CD14-positive monocyte (primary cell): ENCODE data around the gene IL6ST. TPM values are rescaled to one million over a fixed set of nuclear protein-coding genes. Genes with fewer than 3 reads are reported as not detected.
A peak's percentile ranks its signal among the peaks of the same experiment; 100 is the strongest.

ENCODE experiments used
- DNase-seq, 3 donors: peaks; one replicate each; pipeline ENCODE4 v3.0.0-alpha.2; 2011 to 2022
- H2AFZ ChIP-seq: 2 replicates; pipeline ENCODE4 v1.6.0; 2012; ENCODE audit warnings: mild to moderate bottlenecking, low read depth, low read length, inconsistent platforms; ENCODE audit not compliant: insufficient read depth, poor library complexity, severe bottlenecking
- H3K27ac ChIP-seq, 2 donors: 1 replicate in 1 of 2; 2 replicates in 1 of 2; pipeline ENCODE4 v1.5.1; 2012 to 2013; ENCODE audit warnings: low read length in 2 of 2, control low read depth in 1 of 2, inconsistent platforms in 1 of 2, low read depth in 1 of 2, mild to moderate bottlenecking in 1 of 2
- H3K27me3 ChIP-seq, 2 donors: one replicate each; pipeline versions ENCODE4 v1.6.0 to v1.6.1; 2011 to 2013; ENCODE audit warnings: low read length in 2 of 2; ENCODE audit not compliant: control insufficient read depth in 2 of 2, insufficient read depth in 2 of 2
- H3K36me3 ChIP-seq, 2 donors: replicated peaks in 1 of 2; 1 replicate in 1 of 2; 2 replicates in 1 of 2; pipeline versions ENCODE4 v1.5.1 to v1.6.1; 2012 to 2013; ENCODE audit warnings: low read length in 2 of 2, control low read depth in 1 of 2, inconsistent platforms in 1 of 2, mild to moderate bottlenecking in 1 of 2; ENCODE audit not compliant: insufficient read depth in 2 of 2, control insufficient read depth in 1 of 2
- H3K4me1 ChIP-seq, 2 donors: 1 replicate in 1 of 2; 2 replicates in 1 of 2; pipeline versions ENCODE4 v1.5.1 to v1.6.1; 2012 to 2013; ENCODE audit warnings: low read length in 2 of 2, control low read depth in 1 of 2, inconsistent platforms in 1 of 2, mild to moderate bottlenecking in 1 of 2, moderate library complexity in 1 of 2; ENCODE audit not compliant: insufficient read depth in 2 of 2, control insufficient read depth in 1 of 2
- H3K4me2 ChIP-seq: replicated peaks from 2 replicates; pipeline ENCODE3; 2012; ENCODE audit warnings: low read length, moderate library complexity, mild to moderate bottlenecking; ENCODE audit not compliant: poor library complexity, severe bottlenecking; ENCODE audit errors: extremely low read depth
- H3K4me3 ChIP-seq, 3 experiments: fragments of 200-600 bp in 1 of 3; sonication (generic) in 1 of 3; replicated peaks in 1 of 3; 1 replicate in 2 of 3; 2 replicates in 1 of 3; pipeline ENCODE4 v1.5.1; 2011 to 2013; ENCODE audit warnings: low read length in 3 of 3, mild to moderate bottlenecking in 3 of 3, control low read depth in 2 of 3, low read depth in 2 of 3, inconsistent platforms in 1 of 3, moderate library complexity in 1 of 3
- H3K79me2 ChIP-seq: 2 replicates; pipeline ENCODE4 v1.6.0; 2012; ENCODE audit warnings: mild to moderate bottlenecking, control low read depth, inconsistent platforms, low read length, moderate library complexity; ENCODE audit not compliant: insufficient read depth
- H3K9ac ChIP-seq: 2 replicates; pipeline ENCODE4 v1.6.0; 2017; ENCODE audit warnings: low read length, mild to moderate bottlenecking; ENCODE audit not compliant: insufficient read depth, poor library complexity, severe bottlenecking
- H3K9me3 ChIP-seq, 2 donors: replicated peaks in 1 of 2; 1 replicate in 1 of 2; 2 replicates in 1 of 2; pipeline versions ENCODE4 v1.5.1 to v1.6.1; 2012 to 2013; ENCODE audit warnings: low read length in 2 of 2, control low read depth in 1 of 2; ENCODE audit not compliant: control insufficient read depth in 1 of 2, insufficient read depth in 1 of 2
- H4K20me1 ChIP-seq: 2 replicates; pipeline ENCODE4 v1.6.0; 2012; ENCODE audit warnings: mild to moderate bottlenecking, low read length, control low read depth, moderate library complexity; ENCODE audit not compliant: insufficient read depth
- H3K27ac Mint-ChIP-seq, 7 donors: one replicate each; pipeline ENCODE4 v1.8.0; 2020; ENCODE audit warnings: mild to moderate bottlenecking in 7 of 7, mixed read lengths in 7 of 7, moderate library complexity in 6 of 7, inconsistent platforms in 2 of 7
- H3K27me3 Mint-ChIP-seq, 3 donors: one replicate each; pipeline ENCODE4 v1.8.0; 2021 to 2022; ENCODE audit warnings: low read depth in 3 of 3, mild to moderate bottlenecking in 3 of 3, mixed read lengths in 3 of 3, moderate library complexity in 3 of 3, inconsistent platforms in 1 of 3
- H3K36me3 Mint-ChIP-seq, 2 donors: one replicate each; pipeline ENCODE4 v1.8.0; 2020; ENCODE audit warnings: mixed read lengths in 2 of 2, inconsistent platforms in 1 of 2, mild to moderate bottlenecking in 1 of 2
- H3K4me1 Mint-ChIP-seq: one replicate; pipeline ENCODE4 v1.8.0; 2020; ENCODE audit warnings: mild to moderate bottlenecking, mixed read lengths
- H3K4me3 Mint-ChIP-seq, 2 donors: one replicate each; pipeline ENCODE4 v1.8.0; 2020; ENCODE audit warnings: mild to moderate bottlenecking in 2 of 2, mixed read lengths in 2 of 2, moderate library complexity in 1 of 2
- H3K9me3 Mint-ChIP-seq, 7 donors: one replicate each; pipeline ENCODE4 v1.8.0; 2020 to 2022; ENCODE audit warnings: mixed read lengths in 7 of 7, mild to moderate bottlenecking in 6 of 7, moderate library complexity in 6 of 7, inconsistent platforms in 2 of 7
- CTCF ChIP-seq: fragments of 200-600 bp; IDR thresholded peaks from one replicate; pipeline ENCODE4 v1.8.0; 2022; ENCODE audit warnings: antibody characterized with exemption, mild to moderate bottlenecking
- WGBS: methylation state at CpG from one replicate; pipeline ENCODE4 v1.1.5; 2013; ENCODE audit warnings: missing lambda C conversion rate; ENCODE audit not compliant: insufficient coverage; 5-methylcytosine and 5-hydroxymethylcytosine counted together
- intact Hi-C, 2 donors: fragments of 100-400 bp; cut with micrococcal nuclease; formaldehyde crosslinking; loops; one replicate each; pipeline versions ENCODE4 v1.15.0 to v1.15.1; 2023
- polyA plus RNA-seq, 3 donors: library from polyadenylated mRNA; depleted of rRNA in 1 of 3; unstranded in 2 of 3; stranded (reverse) in 1 of 3; fragments of 300-500 nt in 2 of 3; fragments of >200 nt in 1 of 3; fragmentation: Illumina TruSeq in 2 of 3; gene quantifications; 1 replicate in 2 of 3; 2 replicates in 1 of 3; pipeline ENCODE4 v1.2.3, GENCODE V29; 2012 to 2021

IL6ST gene
- polyA plus RNA-seq, 3 donors: 22.1 to 28.7 (median 25.7) TPM

GRCh38 chr5:55918087-55919035 is 76.4 kb downstream of the IL6ST start:
- no peak overlapping the region for H3K9ac ChIP-seq
- no peak overlapping the region for H3K4me3 ChIP-seq
- WGBS: 98% methylated on average over 10 of the region's 17 CpGs
- H3K9me3 ChIP-seq: no peaks in the 10 kb centered on the region
- Mint-ChIP-seq H3K36me3 (peaks cover 29 to 54% of the 10 kb centered on the region in 2 donors), H3K27ac (peak overlapping the region in 2 of 7 donors; percentile 7 to 57), H3K9me3 (no peaks in the 10 kb centered on the region), H3K4me3 (no peak overlapping the region), H3K27me3 (peaks cover 0 to 2% (median 2%) of the 10 kb centered on the region in 3 donors), H3K4me1 (peaks cover 24% of the 10 kb centered on the region)
- no peak for DNase-seq
- H3K4me2 ChIP-seq: no peak overlapping the region
- no peaks in the 10 kb centered on the region for H3K27me3 ChIP-seq
- no peaks in the 10 kb centered on the region for H3K79me2 ChIP-seq
- H2AFZ ChIP-seq: no peak overlapping the region
- peaks cover 4 to 45% of the 10 kb centered on the region in 2 donors for H3K36me3 ChIP-seq
- H3K4me1 ChIP-seq: peaks cover 16 to 19% of the 10 kb centered on the region in 2 donors
- no peak overlapping the region for H3K27ac ChIP-seq
- no peaks in the 10 kb centered on the region for H4K20me1 ChIP-seq
- TF ChIP-seq CTCF: no peak
- intact Hi-C loops: no loop called here

- peaks cover 10 to 15% of the 10 kb centered on the region in 2 donors for H3K4me1 ChIP-seq
- H3K4me2 ChIP-seq: no peak overlapping the region
- no peaks in the 10 kb centered on the region for H3K27me3 ChIP-seq
- peaks cover 17% of the 10 kb centered on the region for H3K4me1 Mint-ChIP-seq
- H3K27ac Mint-ChIP-seq: peak overlapping the region in 1 of 7 donors; percentile 54
- peaks cover 32 to 62% of the 10 kb centered on the region in 2 donors for H3K36me3 Mint-ChIP-seq
- H4K20me1 ChIP-seq: no peaks in the 10 kb centered on the region
- no peak overlapping the region for H2AFZ ChIP-seq
- H3K4me3 ChIP-seq: no peak overlapping the region
- no peak overlapping the region for H3K27ac ChIP-seq
- no peak for DNase-seq
- no peak for TF ChIP-seq CTCF
- intact Hi-C loops: no loop called here
- no peak overlapping the region for H3K9ac ChIP-seq
- peaks cover 4 to 51% of the 10 kb centered on the region in 2 donors for H3K36me3 ChIP-seq
- no peaks in the 10 kb centered on the region for H3K9me3 Mint-ChIP-seq
- 100% methylated on average over 4 of the region's 5 CpGs for WGBS
- H3K79me2 ChIP-seq: no peaks in the 10 kb centered on the region
- no peak overlapping the region for H3K4me3 Mint-ChIP-seq
- H3K27me3 Mint-ChIP-seq: peaks cover 0 to 2% (median 2%) of the 10 kb centered on the region in 3 donors
- no peaks in the 10 kb centered on the region for H3K9me3 ChIP-seq
Observed at GRCh38 chr5:55917402-55918086, 77.2 kb downstream of the IL6ST start.
